Measurements from ENCODE around the gene PTPRZ1.

DNA sequence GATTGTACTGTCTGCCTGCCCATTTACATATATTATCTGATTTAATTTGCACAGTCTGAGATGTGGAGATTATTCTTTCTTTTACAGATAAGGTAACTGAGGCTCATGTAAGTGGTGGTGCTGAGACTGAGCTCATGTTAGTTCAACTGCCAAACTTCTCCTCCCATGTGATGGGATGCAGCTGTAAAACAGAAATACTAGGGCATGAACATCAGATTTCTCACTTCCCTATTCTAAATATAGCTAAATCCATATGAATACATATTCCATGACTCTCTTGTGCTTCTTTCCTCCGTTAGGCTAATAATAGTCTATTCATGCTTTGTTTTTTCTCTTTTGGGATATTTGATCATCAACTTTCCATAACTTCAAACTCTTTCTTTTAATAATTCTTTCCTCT lies 84.7 kb downstream of the PTPRZ1 start:
- TF ChIP-seq, protein P1, sequence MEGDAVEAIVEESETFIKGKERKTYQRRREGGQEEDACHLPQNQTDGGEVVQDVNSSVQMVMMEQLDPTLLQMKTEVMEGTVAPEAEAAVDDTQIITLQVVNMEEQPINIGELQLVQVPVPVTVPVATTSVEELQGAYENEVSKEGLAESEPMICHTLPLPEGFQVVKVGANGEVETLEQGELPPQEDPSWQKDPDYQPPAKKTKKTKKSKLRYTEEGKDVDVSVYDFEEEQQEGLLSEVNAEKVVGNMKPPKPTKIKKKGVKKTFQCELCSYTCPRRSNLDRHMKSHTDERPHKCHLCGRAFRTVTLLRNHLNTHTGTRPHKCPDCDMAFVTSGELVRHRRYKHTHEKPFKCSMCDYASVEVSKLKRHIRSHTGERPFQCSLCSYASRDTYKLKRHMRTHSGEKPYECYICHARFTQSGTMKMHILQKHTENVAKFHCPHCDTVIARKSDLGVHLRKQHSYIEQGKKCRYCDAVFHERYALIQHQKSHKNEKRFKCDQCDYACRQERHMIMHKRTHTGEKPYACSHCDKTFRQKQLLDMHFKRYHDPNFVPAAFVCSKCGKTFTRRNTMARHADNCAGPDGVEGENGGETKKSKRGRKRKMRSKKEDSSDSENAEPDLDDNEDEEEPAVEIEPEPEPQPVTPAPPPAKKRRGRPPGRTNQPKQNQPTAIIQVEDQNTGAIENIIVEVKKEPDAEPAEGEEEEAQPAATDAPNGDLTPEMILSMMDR (conservative IDR thresholded peaks at IDR 0.05) = no peak
- TF ChIP-seq EZH2 (IDR thresholded peaks at IDR 0.05; ENCODE audit: low read depth) = no peak
